GM12865 (cell line): Measurements from ENCODE around the gene MOBP.

Source experiments
- DNase-seq: peaks from one replicate; pipeline ENCODE4 v3.0.0; 2010; ENCODE audit warnings: low read depth
- H3K4me3 ChIP-seq: 2 replicates; pipeline ENCODE4 v1.5.1; 2011; ENCODE audit warnings: mild to moderate bottlenecking, low read depth, low read length, control low read depth
- TF ChIP-seq, protein P1 (sequence below): IDR thresholded peaks from 2 replicates; pipeline ENCODE4 v1.5.1; 2011; ENCODE audit warnings: low read length, control low read depth, low read depth, inconsistent platforms; ENCODE audit not compliant: insufficient read depth; ENCODE audit errors: missing control alignments

Gene MOBP

DNA sequence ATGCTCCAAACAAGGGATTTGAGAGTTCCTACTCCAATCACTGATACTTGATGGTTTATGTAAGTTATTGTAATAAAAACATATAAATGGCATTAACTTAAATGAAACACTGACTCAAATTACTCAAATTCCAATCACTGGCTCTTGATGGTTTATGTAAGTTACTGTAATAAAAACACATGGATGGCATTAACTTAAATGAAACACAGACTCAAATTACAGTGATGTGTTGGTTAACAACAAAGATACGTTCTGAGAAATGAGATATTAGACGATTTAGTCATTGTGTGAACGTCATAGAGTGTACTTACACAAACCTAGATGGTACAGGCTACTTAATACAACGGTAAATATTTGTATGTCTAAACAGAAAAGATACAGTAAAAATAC lies 6.6 kb downstream of the MOBP start:
- no peak for DNase-seq
- H3K4me3 ChIP-seq = no peak overlapping the region
- TF ChIP-seq, protein P1, sequence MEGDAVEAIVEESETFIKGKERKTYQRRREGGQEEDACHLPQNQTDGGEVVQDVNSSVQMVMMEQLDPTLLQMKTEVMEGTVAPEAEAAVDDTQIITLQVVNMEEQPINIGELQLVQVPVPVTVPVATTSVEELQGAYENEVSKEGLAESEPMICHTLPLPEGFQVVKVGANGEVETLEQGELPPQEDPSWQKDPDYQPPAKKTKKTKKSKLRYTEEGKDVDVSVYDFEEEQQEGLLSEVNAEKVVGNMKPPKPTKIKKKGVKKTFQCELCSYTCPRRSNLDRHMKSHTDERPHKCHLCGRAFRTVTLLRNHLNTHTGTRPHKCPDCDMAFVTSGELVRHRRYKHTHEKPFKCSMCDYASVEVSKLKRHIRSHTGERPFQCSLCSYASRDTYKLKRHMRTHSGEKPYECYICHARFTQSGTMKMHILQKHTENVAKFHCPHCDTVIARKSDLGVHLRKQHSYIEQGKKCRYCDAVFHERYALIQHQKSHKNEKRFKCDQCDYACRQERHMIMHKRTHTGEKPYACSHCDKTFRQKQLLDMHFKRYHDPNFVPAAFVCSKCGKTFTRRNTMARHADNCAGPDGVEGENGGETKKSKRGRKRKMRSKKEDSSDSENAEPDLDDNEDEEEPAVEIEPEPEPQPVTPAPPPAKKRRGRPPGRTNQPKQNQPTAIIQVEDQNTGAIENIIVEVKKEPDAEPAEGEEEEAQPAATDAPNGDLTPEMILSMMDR = no peak

DNA sequence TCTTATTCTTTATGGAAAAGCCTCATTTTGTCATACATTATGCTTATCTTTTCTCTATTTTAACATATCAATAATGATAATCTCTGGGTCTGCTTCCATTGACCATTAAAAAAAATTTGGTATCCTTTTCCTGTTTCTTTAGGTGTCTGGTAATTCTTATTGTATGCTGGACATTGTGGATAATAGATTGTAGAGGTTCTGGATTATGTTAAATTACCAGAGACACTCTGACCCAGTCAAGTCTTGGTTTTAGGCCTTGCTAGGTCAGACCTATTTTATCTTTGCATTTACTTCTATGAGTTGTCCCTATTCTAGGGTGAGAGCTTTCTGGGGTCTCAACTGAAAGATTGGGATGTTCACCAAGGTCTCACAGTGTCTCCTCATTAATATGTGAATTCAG lies 9.3 kb downstream of the MOBP start:
- H3K4me3 ChIP-seq = no peak overlapping the region
- TF ChIP-seq, protein P1 = no peak
- no peak for DNase-seq

DNA sequence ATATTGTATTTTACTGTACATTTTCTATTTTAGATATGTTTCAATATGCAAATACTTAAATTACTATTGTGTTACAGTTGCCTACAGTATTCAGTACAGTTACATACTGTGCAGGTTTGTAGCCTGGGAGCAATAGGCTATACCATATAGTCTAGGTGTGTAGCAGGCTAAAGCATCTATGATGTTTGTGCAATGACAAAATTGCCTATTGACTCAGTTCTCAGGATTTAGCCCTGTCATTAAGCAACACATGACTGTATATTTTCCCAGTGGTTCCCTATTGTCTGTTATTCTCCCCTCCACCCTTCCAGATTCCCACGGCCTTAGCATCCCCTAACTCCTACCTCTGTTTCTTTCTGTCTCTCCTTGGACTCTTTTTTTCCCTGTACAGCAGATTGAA lies 10.7 kb downstream of the MOBP start:
- no peak overlapping the region for H3K4me3 ChIP-seq
- TF ChIP-seq, protein P1 = no peak
- no peak for DNase-seq

DNA sequence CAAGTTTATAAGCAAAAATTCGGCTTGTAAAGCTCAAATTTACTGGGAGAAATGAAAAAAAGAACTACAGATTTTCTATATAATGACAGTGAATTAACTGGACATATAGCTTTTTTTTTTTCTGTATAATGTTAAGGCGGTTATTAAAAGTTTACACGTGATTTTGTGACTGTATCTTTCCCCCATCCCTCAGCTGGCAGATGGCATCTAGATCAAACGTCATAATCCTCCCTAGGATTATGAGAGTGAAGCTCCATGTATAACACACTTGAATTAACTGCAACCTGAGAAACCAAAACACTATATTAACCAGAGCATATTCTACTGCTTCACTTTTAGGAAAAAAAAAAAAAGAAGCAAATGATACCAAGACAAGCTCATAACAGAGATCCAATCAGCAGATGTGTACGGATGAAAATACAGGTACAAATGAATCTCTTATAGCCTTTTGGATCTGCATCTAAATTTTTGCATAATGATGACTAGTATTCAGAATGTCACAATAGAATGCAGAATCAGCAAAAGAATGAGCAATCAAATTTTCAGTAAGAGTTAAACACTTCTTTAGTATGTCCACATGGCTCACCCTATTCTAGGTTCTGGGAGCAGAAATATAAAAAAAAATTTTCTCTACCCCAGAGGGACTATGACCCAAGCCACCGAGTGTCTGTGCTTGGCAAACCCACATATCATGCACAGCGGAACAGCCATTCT lies 12.4 kb downstream of the MOBP start:
- TF ChIP-seq, protein P1 = no peak
- DNase-seq = no peak
- no peak overlapping the region for H3K4me3 ChIP-seq

DNA sequence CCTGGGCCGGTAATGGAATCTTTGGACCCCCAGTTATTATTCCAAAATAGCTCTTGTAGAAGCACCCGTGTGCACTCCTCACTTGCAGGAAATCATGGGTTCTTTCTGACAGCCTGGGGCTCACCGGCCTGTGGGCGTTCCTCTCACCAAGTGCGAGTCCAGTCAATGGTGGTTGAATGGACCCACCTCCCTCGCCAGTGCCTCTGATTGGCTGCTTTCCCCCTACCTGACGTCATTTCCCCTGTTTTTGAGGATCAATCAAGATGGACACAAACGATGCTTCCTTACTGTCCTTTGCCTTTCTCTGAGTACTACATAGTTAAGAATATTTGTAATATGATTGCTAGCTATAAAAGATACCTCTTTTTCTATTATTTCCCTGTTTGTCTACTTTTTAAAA lies 18.1 kb downstream of the MOBP start:
- TF ChIP-seq, protein P1 = no peak
- no peak for DNase-seq
- H3K4me3 ChIP-seq = no peak overlapping the region

DNA sequence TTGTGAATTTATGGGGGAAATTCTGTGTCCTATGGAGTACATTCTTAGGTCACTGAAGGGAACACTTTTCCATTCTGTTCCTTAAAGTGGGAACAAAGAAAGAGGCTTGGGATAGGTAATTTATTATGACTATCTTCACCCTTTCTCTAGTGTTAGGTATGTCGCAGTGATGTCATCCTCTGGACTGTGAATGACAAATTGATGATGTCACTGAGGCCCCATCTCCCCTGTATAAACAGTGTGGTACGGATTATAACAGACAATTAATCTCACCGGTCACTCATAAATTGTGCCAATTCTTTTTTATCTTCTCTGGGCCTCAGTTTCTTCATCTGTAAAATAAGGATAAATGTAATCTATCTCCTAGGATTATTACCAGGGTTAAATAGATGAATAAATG lies 23.5 kb downstream of the MOBP start:
- no peak for DNase-seq
- no peak overlapping the region for H3K4me3 ChIP-seq
- TF ChIP-seq, protein P1 = no peak
